ENCODE data around the gene MOB3B. TPM values are rescaled to one million over a fixed set of nuclear protein-coding genes. Genes with fewer than 3 reads are reported as not detected.

MOB3B gene
- polyA plus RNA-seq, 1 of the 3 experiments (the other 2 are of a cell fraction), result 0.90 TPM

- Histone ChIP-seq H3K79me2 (ENCODE audit: insufficient read depth) (no peaks in the 10 kb centered on the region), H3K4me2 (no peak overlapping the region), H2AFZ (ENCODE audit: low read depth) (no peak overlapping the region), H3K9ac (no peak overlapping the region), H3K4me3 (ENCODE audit: low read depth in 2 of 2, low read length in 1 of 2) (no peak overlapping the region), H3K9me3 (no peaks in the 10 kb centered on the region), H3K27me3 (ENCODE audit: insufficient read depth) (no peaks in the 10 kb centered on the region), H3K4me1 (ENCODE audit: control insufficient read depth in 1 of 2, insufficient read depth in 2 of 2, low read depth in 1 of 2, low read length in 1 of 2) (no peaks in the 10 kb centered on the region; a peak in 1 of 4 replicates), H4K20me1 (ENCODE audit: insufficient read depth) (no peaks in the 10 kb centered on the region), H3K27ac (ENCODE audit: low read depth in 2 of 2, low read length in 1 of 2) (no peak overlapping the region), H3K36me3 (replicated peaks in 1 of 2; ENCODE audit: control insufficient read depth in 1 of 2, insufficient read depth in 2 of 2, low read length in 1 of 2) (peaks cover 37 to 38% of the 10 kb centered on the region in 2 experiments), H3F3A (replicated peaks; ENCODE audit: insufficient read depth) (no peaks in the 10 kb centered on the region), H3K9me2 (no peaks in the 10 kb centered on the region)
- WGBS (ENCODE audit: low lambda C conversion rate), result 100% methylated on average over 1 of the region's 1 CpG
- no peak for DNase-seq
- TF ChIP-seq CTCF (IDR thresholded peaks at IDR 0.05) (no peak), SMC3 (IDR thresholded peaks at IDR 0.05; ENCODE audit: low read depth, low read length) (no peak), FOSL2 (IDR thresholded peaks at IDR 0.05; ENCODE audit: borderline replicate concordance, low read depth) (no peak), PBX3 (IDR thresholded peaks at IDR 0.05) (no peak), NFIC (IDR thresholded peaks at IDR 0.05; ENCODE audit: borderline replicate concordance) (no peak), MXI1 (IDR thresholded peaks at IDR 0.05; ENCODE audit: low read depth, low read length) (no peak), GATA2 (CRISPR knock-in tag; IDR thresholded peaks at IDR 0.05) (no peak), EP300 (IDR thresholded peaks at IDR 0.05; ENCODE audit: borderline replicate concordance in 1 of 2, low read depth in 1 of 2, low read length in 1 of 2) (no peak), MAX (IDR thresholded peaks at IDR 0.05; ENCODE audit: low read depth) (no peak), RFX5 (IDR thresholded peaks at IDR 0.05; ENCODE audit: low read length) (no peak), POLR2AphosphoS5 (IDR thresholded peaks at IDR 0.05; ENCODE audit: low read depth, low read length) (no peak), RXRA (IDR thresholded peaks at IDR 0.05; ENCODE audit: borderline replicate concordance, low read depth) (no peak), TAF1 (IDR thresholded peaks at IDR 0.05; ENCODE audit: borderline replicate concordance, low read depth, low read length) (no peak), IRF3 (IDR thresholded peaks at IDR 0.05; ENCODE audit: low read depth, low read length) (no peak), USF1 (IDR thresholded peaks at IDR 0.05; ENCODE audit: borderline replicate concordance, low read depth) (no peak), CHD2 (IDR thresholded peaks at IDR 0.05; ENCODE audit: low read length, partially characterized antibody) (no peak), USF2 (IDR thresholded peaks at IDR 0.05; ENCODE audit: borderline replicate concordance, low read depth, low read length) (no peak)
- CTCF ChIA-PET, result interaction anchor here (1.3 to 1.5 kb wide), 2 partner anchors 15 to 222 kb away, joined by 4 to 5 read pairs; no protein-coding TSS in a partner anchor
- POLR2A ChIA-PET, result no interaction called here
These were observed 25.1 kb upstream of the MOB3B start for GRCh38 chr9:27554712-27555111.
